Medulla oblongata (tissue), 1 donor: ENCODE data around the gene NLRP9.

Experiments
- DNase-seq: peaks from one replicate; pipeline ENCODE4 v3.0.0-alpha.2; 2015; ENCODE audit errors: extremely low spot score

Gene NLRP9

GRCh38 chr19:55704494-55705245 lies 33.5 kb downstream of the NLRP9 start:
- DNase-seq = no peak

- DNase-seq = peak; percentile 40
These were observed 34.4 kb downstream of the NLRP9 start for GRCh38 chr19:55703790-55704215.

- no peak for DNase-seq
These were observed 36.0 kb downstream of the NLRP9 start for GRCh38 chr19:55702131-55702627.

GRCh38 chr19:55700813-55701212 lies 37.4 kb downstream of the NLRP9 start:
- DNase-seq = no peak

- no peak for DNase-seq
These were observed 39.0 kb downstream of the NLRP9 start for GRCh38 chr19:55699221-55699620.

GRCh38 chr19:55698256-55698655 lies 39.9 kb downstream of the NLRP9 start:
- no peak for DNase-seq

GRCh38 chr19:55697698-55698097 lies 40.5 kb downstream of the NLRP9 start:
- no peak for DNase-seq

GRCh38 chr19:55697069-55697440 lies 41.1 kb downstream of the NLRP9 start:
- no peak for DNase-seq

GRCh38 chr19:55696301-55697068 lies 41.7 kb downstream of the NLRP9 start:
- DNase-seq = no peak

- no peak for DNase-seq
These were observed 42.5 kb downstream of the NLRP9 start for GRCh38 chr19:55695511-55696290.

GRCh38 chr19:55694656-55695491 lies 43.3 kb downstream of the NLRP9 start:
- no peak for DNase-seq

GRCh38 chr19:55694241-55694655 lies 44.0 kb downstream of the NLRP9 start:
- DNase-seq = no peak

- DNase-seq = no peak
These were observed 44.7 kb downstream of the NLRP9 start for GRCh38 chr19:55693336-55693974.

- no peak for DNase-seq
These were observed 45.5 kb downstream of the NLRP9 start for GRCh38 chr19:55692681-55693081.

GRCh38 chr19:55691561-55692481 lies 46.4 kb downstream of the NLRP9 start:
- DNase-seq = no peak

- no peak for DNase-seq
These were observed 47.2 kb downstream of the NLRP9 start for GRCh38 chr19:55690769-55691545.

- DNase-seq = no peak
These were observed 48.0 kb downstream of the NLRP9 start for GRCh38 chr19:55690109-55690768.

- DNase-seq = no peak
These were observed 48.6 kb downstream of the NLRP9 start for GRCh38 chr19:55689411-55690108.
